SK-N-SH (cell line): Measurements from ENCODE around the gene DEAF1. TPM values are rescaled to one million over a fixed set of nuclear protein-coding genes. Genes with fewer than 3 reads are reported as not detected.

Source experiments
- CTCF ChIA-PET: fragments of 300-600, 350-600 bp; formaldehyde crosslinking; extraction: SDS; loops from one replicate; lab custom pipeline; 2021; lab: Yijun Ruan, JAX
- POLR2A ChIA-PET: fragments of 350-600 bp; sonication (Branson Sonifier 250); formaldehyde crosslinking; extraction: SDS; loops from one replicate; lab custom pipeline; 2020; ENCODE audit warnings: antibody characterized with exemption, inconsistent platforms; lab: Yijun Ruan, JAX
- DNase-seq: peaks from one replicate; pipeline ENCODE4 v3.0.0; 2012
- H2AFZ ChIP-seq: fragments of 200-600 bp; sonication (generic); 2 replicates; pipeline ENCODE4 v1.8.1; 2016; ENCODE audit warnings: antibody characterized with exemption, mild to moderate bottlenecking, low read depth
- H3F3A ChIP-seq: fragments of 200-600 bp; sonication (generic); replicated peaks from 2 replicates; pipeline ENCODE3; 2016; ENCODE audit warnings: antibody characterized with exemption, mild to moderate bottlenecking; ENCODE audit not compliant: insufficient read depth
- H3K27ac ChIP-seq, 2 experiments: fragments of 200-500 bp in 1 of 2; fragments of 200-600 bp in 1 of 2; sonication (Bioruptor generic) in 1 of 2; sonication (generic), shearing (Covaris generic) in 1 of 2; 2 replicates each; pipeline versions ENCODE4 v1.5.1 to v1.6.1; 2014 to 2016; ENCODE audit warnings: low read depth in 2 of 2, inconsistent platforms in 1 of 2, low read length in 1 of 2, mild to moderate bottlenecking in 1 of 2, mixed read lengths in 1 of 2
- H3K27me3 ChIP-seq: fragments of 200-600 bp; sonication (generic), shearing (Covaris generic); 2 replicates; pipeline ENCODE4 v1.6.1; 2016; ENCODE audit warnings: mixed run types; ENCODE audit not compliant: insufficient read depth
- H3K36me3 ChIP-seq, 2 experiments: fragments of 200-500 bp in 1 of 2; fragments of 200-600 bp in 1 of 2; sonication (Bioruptor generic) in 1 of 2; sonication (generic) in 1 of 2; replicated peaks in 1 of 2; 2 replicates each; pipeline versions ENCODE3 to v1.5.1; 2014 to 2016; ENCODE audit warnings: low read length in 1 of 2, mild to moderate bottlenecking in 1 of 2; ENCODE audit not compliant: insufficient read depth in 2 of 2, control insufficient read depth in 1 of 2
- H3K4me1 ChIP-seq, 2 experiments: fragments of 200-500 bp in 1 of 2; fragments of 200-600 bp in 1 of 2; sonication (Bioruptor generic) in 1 of 2; sonication (generic), shearing (Covaris generic) in 1 of 2; 2 replicates each; pipeline versions ENCODE4 v1.5.1 to v1.6.1; 2014 to 2016; ENCODE audit warnings: low read depth in 1 of 2, low read length in 1 of 2, mixed run types in 1 of 2; ENCODE audit not compliant: insufficient read depth in 2 of 2, control insufficient read depth in 1 of 2
- H3K4me2 ChIP-seq: fragments of 200-600 bp; sonication (generic), shearing (Covaris generic); 2 replicates; pipeline ENCODE4 v1.6.1; 2017; ENCODE audit warnings: mixed run types
- H3K4me3 ChIP-seq, 2 experiments: fragments of 200-500 bp in 1 of 2; fragments of 200-600 bp in 1 of 2; sonication (Bioruptor generic) in 1 of 2; sonication (generic), shearing (Covaris generic) in 1 of 2; 2 replicates each; pipeline versions ENCODE4 v1.5.1 to v1.8.1; 2014 to 2016; ENCODE audit warnings: low read depth in 2 of 2, inconsistent platforms in 1 of 2, low read length in 1 of 2, mild to moderate bottlenecking in 1 of 2, mixed read lengths in 1 of 2, moderate library complexity in 1 of 2
- H3K79me2 ChIP-seq: fragments of 200-600 bp; sonication (generic); 2 replicates; pipeline ENCODE4 v1.8.1; 2017; ENCODE audit warnings: mild to moderate bottlenecking; ENCODE audit not compliant: insufficient read depth
- H3K9ac ChIP-seq: fragments of 200-600 bp; sonication (generic); 2 replicates; pipeline ENCODE4 v1.6.1; 2017; ENCODE audit warnings: mixed run types
- H3K9me2 ChIP-seq: fragments of 200-600 bp; sonication (generic); 2 replicates; pipeline ENCODE4 v1.6.1; 2017; ENCODE audit warnings: mixed run types
- H3K9me3 ChIP-seq: fragments of 200-600 bp; sonication (generic); 2 replicates; pipeline ENCODE4 v1.6.1; 2017; ENCODE audit warnings: mixed run types, mild to moderate bottlenecking, moderate library complexity
- H4K20me1 ChIP-seq: fragments of 200-600 bp; sonication (generic); 2 replicates; pipeline ENCODE4 v1.6.1; 2017; ENCODE audit warnings: mild to moderate bottlenecking, mixed run types; ENCODE audit not compliant: insufficient read depth
- ELF1 ChIP-seq: IDR thresholded peaks from 2 replicates; pipeline ENCODE4 v1.4.0; 2012
- EP300 ChIP-seq, 2 experiments: IDR thresholded peaks; 2 replicates each; pipeline versions ENCODE4 v1.4.0 to v1.6.1; 2012; ENCODE audit warnings: borderline replicate concordance in 1 of 2, low read depth in 1 of 2, low read length in 1 of 2
- EZH2phosphoT487 ChIP-seq: fragments of 200-600 bp; sonication (generic); IDR thresholded peaks from 2 replicates; pipeline ENCODE4 v1.6.1; 2017; ENCODE audit warnings: low read depth, mixed run types, mild to moderate bottlenecking, antibody characterized with exemption, moderate library complexity, borderline replicate concordance
- FOSL2 ChIP-seq: IDR thresholded peaks from 2 replicates; pipeline ENCODE4 v1.4.0; 2012; ENCODE audit warnings: low read depth, mild to moderate bottlenecking, moderate library complexity, borderline replicate concordance
- FOXJ3 ChIP-seq: sonication (generic); formaldehyde crosslinking; IDR thresholded peaks from 2 replicates; pipeline ENCODE4 v1.5.1; 2020; ENCODE audit warnings: mild to moderate bottlenecking, missing genetic modification reagents
- FOXM1 ChIP-seq: IDR thresholded peaks from 2 replicates; pipeline ENCODE4 v1.4.0; 2012; ENCODE audit warnings: low read depth, mild to moderate bottlenecking
- MXI1 ChIP-seq: IDR thresholded peaks from 2 replicates; pipeline ENCODE4 v1.6.1; 2012; ENCODE audit warnings: mild to moderate bottlenecking, low read depth, low read length, improper control_type of control experiment
- NFIC ChIP-seq: IDR thresholded peaks from 2 replicates; pipeline ENCODE4 v1.4.0; 2012; ENCODE audit warnings: borderline replicate concordance
- RCOR1 ChIP-seq: fragments of 150-350 bp; IDR thresholded peaks from 2 replicates; pipeline ENCODE4 v1.6.1; 2017; ENCODE audit warnings: antibody characterized with exemption, low read length
- RFX5 ChIP-seq: IDR thresholded peaks from 2 replicates; pipeline ENCODE4 v1.6.1; 2012; ENCODE audit warnings: mild to moderate bottlenecking, improper control_type of control experiment, low read length
- SIN3A ChIP-seq: IDR thresholded peaks from 2 replicates; pipeline ENCODE4 v1.6.1; 2012; ENCODE audit warnings: low read depth, mild to moderate bottlenecking, low read length, moderate library complexity, borderline replicate concordance
- SMC3 ChIP-seq: IDR thresholded peaks from 2 replicates; pipeline ENCODE4 v1.6.1; 2012; ENCODE audit warnings: low read depth, low read length, improper control_type of control experiment
- TAF1 ChIP-seq: IDR thresholded peaks from 2 replicates; pipeline ENCODE4 v1.6.1; 2012; ENCODE audit warnings: low read depth, mild to moderate bottlenecking, low read length, moderate library complexity, borderline replicate concordance
- TCF12 ChIP-seq: IDR thresholded peaks from 2 replicates; pipeline ENCODE4 v1.4.0; 2012
- YY1 ChIP-seq: IDR thresholded peaks from 2 replicates; pipeline ENCODE4 v1.4.0; 2012; ENCODE audit warnings: low read depth, mild to moderate bottlenecking
- WGBS: methylation state at CpG from one replicate; pipeline ENCODE4 v1.1.6; 2017; ENCODE audit warnings: low lambda C conversion rate; 5-methylcytosine and 5-hydroxymethylcytosine counted together
- polyA plus RNA-seq, 3 experiments: library from polyadenylated mRNA; depleted of rRNA; stranded (reverse); fragments of >200 nt; gene quantifications; 2 replicates each; pipeline ENCODE4 v1.2.3, GENCODE V29; 2012
- TF ChIP-seq, protein P1 (sequence below): IDR thresholded peaks from 2 replicates; pipeline ENCODE4 v1.6.1; 2012; ENCODE audit warnings: mild to moderate bottlenecking, low read depth, low read length, moderate library complexity
- TF ChIP-seq, protein P2 (sequence below): IDR thresholded peaks from 2 replicates; pipeline ENCODE4 v1.4.0; 2012; ENCODE audit warnings: low read depth, borderline replicate concordance

The DEAF1 gene
- polyA plus RNA-seq, 1 of the 3 experiments (the other 2 are of a cell fraction) = 40.6 TPM

DNA sequence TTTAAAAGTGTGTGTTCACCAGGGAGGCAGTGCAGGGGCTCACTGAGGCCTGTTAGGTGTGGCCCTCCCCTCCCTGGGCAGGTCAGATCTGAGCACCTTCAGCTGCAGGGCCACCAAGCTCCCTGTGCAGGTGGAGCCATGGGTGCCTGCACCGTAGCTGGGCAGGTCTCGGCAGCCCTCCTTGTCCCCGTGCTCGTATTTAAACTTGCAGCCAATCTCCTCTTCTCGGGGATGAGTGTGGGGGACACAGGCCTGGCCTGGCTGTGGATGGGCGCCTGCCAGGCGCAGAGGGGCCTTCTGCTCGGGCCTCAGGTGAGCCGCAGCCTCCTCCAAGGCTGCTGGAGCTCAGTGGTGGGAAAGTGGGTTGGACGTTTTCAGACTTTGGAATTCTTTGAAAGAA lies 99.6 kb downstream of the DEAF1 start:
- no peaks in the 10 kb centered on the region for H3F3A ChIP-seq
- no peaks in the 10 kb centered on the region for H3K4me1 ChIP-seq
- H3K36me3 ChIP-seq = peaks cover 37 to 76% of the 10 kb centered on the region in 2 experiments
- TF ChIP-seq TAF1 (no peak), FOXM1 (no peak), NFIC (no peak), SMC3 (no peak), ELF1 (no peak), YY1 (no peak), MXI1 (no peak), SIN3A (no peak), RCOR1 (no peak), FOSL2 (no peak), EP300 (IDR thresholded peaks at IDR 0.05; ENCODE audit: borderline replicate concordance in 1 of 2, low read depth in 1 of 2, low read length in 1 of 2) (no peak), TCF12 (no peak), EZH2phosphoT487 (no peak), RFX5 (no peak), FOXJ3 (CRISPR knock-in tag) (no peak)
- TF ChIP-seq, protein P1, sequence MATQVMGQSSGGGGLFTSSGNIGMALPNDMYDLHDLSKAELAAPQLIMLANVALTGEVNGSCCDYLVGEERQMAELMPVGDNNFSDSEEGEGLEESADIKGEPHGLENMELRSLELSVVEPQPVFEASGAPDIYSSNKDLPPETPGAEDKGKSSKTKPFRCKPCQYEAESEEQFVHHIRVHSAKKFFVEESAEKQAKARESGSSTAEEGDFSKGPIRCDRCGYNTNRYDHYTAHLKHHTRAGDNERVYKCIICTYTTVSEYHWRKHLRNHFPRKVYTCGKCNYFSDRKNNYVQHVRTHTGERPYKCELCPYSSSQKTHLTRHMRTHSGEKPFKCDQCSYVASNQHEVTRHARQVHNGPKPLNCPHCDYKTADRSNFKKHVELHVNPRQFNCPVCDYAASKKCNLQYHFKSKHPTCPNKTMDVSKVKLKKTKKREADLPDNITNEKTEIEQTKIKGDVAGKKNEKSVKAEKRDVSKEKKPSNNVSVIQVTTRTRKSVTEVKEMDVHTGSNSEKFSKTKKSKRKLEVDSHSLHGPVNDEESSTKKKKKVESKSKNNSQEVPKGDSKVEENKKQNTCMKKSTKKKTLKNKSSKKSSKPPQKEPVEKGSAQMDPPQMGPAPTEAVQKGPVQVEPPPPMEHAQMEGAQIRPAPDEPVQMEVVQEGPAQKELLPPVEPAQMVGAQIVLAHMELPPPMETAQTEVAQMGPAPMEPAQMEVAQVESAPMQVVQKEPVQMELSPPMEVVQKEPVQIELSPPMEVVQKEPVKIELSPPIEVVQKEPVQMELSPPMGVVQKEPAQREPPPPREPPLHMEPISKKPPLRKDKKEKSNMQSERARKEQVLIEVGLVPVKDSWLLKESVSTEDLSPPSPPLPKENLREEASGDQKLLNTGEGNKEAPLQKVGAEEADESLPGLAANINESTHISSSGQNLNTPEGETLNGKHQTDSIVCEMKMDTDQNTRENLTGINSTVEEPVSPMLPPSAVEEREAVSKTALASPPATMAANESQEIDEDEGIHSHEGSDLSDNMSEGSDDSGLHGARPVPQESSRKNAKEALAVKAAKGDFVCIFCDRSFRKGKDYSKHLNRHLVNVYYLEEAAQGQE = no peak
- TF ChIP-seq, protein P2, sequence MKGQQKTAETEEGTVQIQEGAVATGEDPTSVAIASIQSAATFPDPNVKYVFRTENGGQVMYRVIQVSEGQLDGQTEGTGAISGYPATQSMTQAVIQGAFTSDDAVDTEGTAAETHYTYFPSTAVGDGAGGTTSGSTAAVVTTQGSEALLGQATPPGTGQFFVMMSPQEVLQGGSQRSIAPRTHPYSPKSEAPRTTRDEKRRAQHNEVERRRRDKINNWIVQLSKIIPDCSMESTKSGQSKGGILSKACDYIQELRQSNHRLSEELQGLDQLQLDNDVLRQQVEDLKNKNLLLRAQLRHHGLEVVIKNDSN = no peak
- ChIA-PET CTCF (interaction anchor here (1.3 kb wide), 1 partner anchor 11 kb away, joined by 5 read pairs; no protein-coding TSS in a partner anchor), POLR2A (no interaction called here)
- H2AFZ ChIP-seq = no peak overlapping the region
- 94% methylated on average over 9 of the region's 10 CpGs for WGBS
- no peak overlapping the region for H3K27ac ChIP-seq
- peaks cover 34% of the 10 kb centered on the region for H3K79me2 ChIP-seq
- no peak overlapping the region for H3K4me3 ChIP-seq
- H3K9me2 ChIP-seq = no peaks in the 10 kb centered on the region
- H3K27me3 ChIP-seq = no peaks in the 10 kb centered on the region
- H3K4me2 ChIP-seq = no peak overlapping the region
- DNase-seq = no peak
- no peaks in the 10 kb centered on the region for H3K9me3 ChIP-seq
- no peak overlapping the region for H3K9ac ChIP-seq
- peaks cover 24% of the 10 kb centered on the region for H4K20me1 ChIP-seq

Other genes starting within 250 kb of the DEAF1 start
- gene PTDSS2, start 244.9 kb downstream of the DEAF1 start, polyA plus RNA-seq (2012; rRNA removed) = 25.6 and 28.6 TPM in 2 replicates
- 135 and 147 TPM in 2 replicates for gene RNH1, start 188.0 kb downstream of the DEAF1 start, polyA plus RNA-seq (2012; rRNA removed)
- 138 and 217 TPM in 2 replicates for gene HRAS, start 159.6 kb downstream of the DEAF1 start, polyA plus RNA-seq (2012; rRNA removed)
- gene LRRC56, start 157.7 kb downstream of the DEAF1 start, polyA plus RNA-seq (2012; rRNA removed) = 1.2 and 1.4 TPM in 2 replicates
- 2.4 and 2.6 TPM in 2 replicates for gene LMNTD2, start 134.5 kb downstream of the DEAF1 start, polyA plus RNA-seq (2012; rRNA removed)
- 19.8 and 24.0 TPM in 2 replicates for gene RASSF7, start 134.3 kb downstream of the DEAF1 start, polyA plus RNA-seq (2012; rRNA removed)
- 18.8 and 22.7 TPM in 2 replicates for gene PHRF1, start 118.8 kb downstream of the DEAF1 start, polyA plus RNA-seq (2012; rRNA removed)
- 5.9 and 6.3 TPM in 2 replicates for gene IRF7, start 79.3 kb downstream of the DEAF1 start, polyA plus RNA-seq (2012; rRNA removed)
- gene CDHR5, start 70.3 kb downstream of the DEAF1 start, polyA plus RNA-seq (2012; rRNA removed) = not detected in 2 replicates
- gene SCT, start 68.0 kb downstream of the DEAF1 start, polyA plus RNA-seq (2012; rRNA removed) = not detected in 2 replicates
- not detected in 2 replicates for gene DRD4, start 58.0 kb downstream of the DEAF1 start, polyA plus RNA-seq (2012; rRNA removed)
- gene TMEM80, start 594 bp upstream of the DEAF1 start, polyA plus RNA-seq (2012; rRNA removed) = 40.4 and 51.0 TPM in 2 replicates
- gene EPS8L2, start 11.0 kb upstream of the DEAF1 start, polyA plus RNA-seq (2012; rRNA removed) = 0.67 and 0.74 TPM in 2 replicates
- gene TALDO1, start 52.2 kb upstream of the DEAF1 start, polyA plus RNA-seq (2012; rRNA removed) = 78.4 and 103 TPM in 2 replicates
- 72.9 and 86.2 TPM in 2 replicates for gene GATD1, start 82.3 kb upstream of the DEAF1 start, polyA plus RNA-seq (2012; rRNA removed)
- 2.9 and 3.6 TPM in 2 replicates for gene CEND1, start 94.9 kb upstream of the DEAF1 start, polyA plus RNA-seq (2012; rRNA removed)
- gene SLC25A22, start 103.1 kb upstream of the DEAF1 start, polyA plus RNA-seq (2012; rRNA removed) = 40.2 and 50.9 TPM in 2 replicates
- 25.5 and 27.4 TPM in 2 replicates for gene PIDD1, start 110.0 kb upstream of the DEAF1 start, polyA plus RNA-seq (2012; rRNA removed)
- gene RPLP2, start 114.7 kb upstream of the DEAF1 start, polyA plus RNA-seq (2012; rRNA removed) = 390 and 799 TPM in 2 replicates
- 47.7 and 60.3 TPM in 2 replicates for gene PNPLA2, start 123.7 kb upstream of the DEAF1 start, polyA plus RNA-seq (2012; rRNA removed)
- gene CRACR2B, start 132.7 kb upstream of the DEAF1 start, polyA plus RNA-seq (2012; rRNA removed) = 0.94 and 1.1 TPM in 2 replicates
- 922 and 1,149 TPM in 2 replicates for gene CD151, start 137.7 kb upstream of the DEAF1 start, polyA plus RNA-seq (2012; rRNA removed)
- gene POLR2L, start 147.3 kb upstream of the DEAF1 start, polyA plus RNA-seq (2012; rRNA removed) = 287 and 540 TPM in 2 replicates
- gene TSPAN4, start 147.6 kb upstream of the DEAF1 start, polyA plus RNA-seq (2012; rRNA removed) = 201 and 226 TPM in 2 replicates
- 194 and 231 TPM in 2 replicates for gene CHID1, start 215.6 kb upstream of the DEAF1 start, polyA plus RNA-seq (2012; rRNA removed)
- 36.3 and 42.7 TPM in 2 replicates for gene AP2A2, start 230.6 kb upstream of the DEAF1 start, polyA plus RNA-seq (2012; rRNA removed)